Head of caudate nucleus (tissue), 42 donors: Measurements from ENCODE around the gene FAM200A.
"Not testable (repeated sequence)": the region's sequence is repeated elsewhere in the genome, so short reads cannot be mapped to it uniquely, and the experiment has no call there.

Experiments
- DNase-seq, 42 donors: peaks; one replicate each; pipeline versions ENCODE4 v3.0.0 to v3.0.0-alpha.2; 2020 to 2021; ENCODE audit warnings: mixed read lengths in 7 of 42
- intact Hi-C: fragments of 100-400 bp; cut with DNase I; formaldehyde crosslinking; loops from one replicate; pipeline ENCODE4 v1.15.0; 2022

The FAM200A gene

DNA sequence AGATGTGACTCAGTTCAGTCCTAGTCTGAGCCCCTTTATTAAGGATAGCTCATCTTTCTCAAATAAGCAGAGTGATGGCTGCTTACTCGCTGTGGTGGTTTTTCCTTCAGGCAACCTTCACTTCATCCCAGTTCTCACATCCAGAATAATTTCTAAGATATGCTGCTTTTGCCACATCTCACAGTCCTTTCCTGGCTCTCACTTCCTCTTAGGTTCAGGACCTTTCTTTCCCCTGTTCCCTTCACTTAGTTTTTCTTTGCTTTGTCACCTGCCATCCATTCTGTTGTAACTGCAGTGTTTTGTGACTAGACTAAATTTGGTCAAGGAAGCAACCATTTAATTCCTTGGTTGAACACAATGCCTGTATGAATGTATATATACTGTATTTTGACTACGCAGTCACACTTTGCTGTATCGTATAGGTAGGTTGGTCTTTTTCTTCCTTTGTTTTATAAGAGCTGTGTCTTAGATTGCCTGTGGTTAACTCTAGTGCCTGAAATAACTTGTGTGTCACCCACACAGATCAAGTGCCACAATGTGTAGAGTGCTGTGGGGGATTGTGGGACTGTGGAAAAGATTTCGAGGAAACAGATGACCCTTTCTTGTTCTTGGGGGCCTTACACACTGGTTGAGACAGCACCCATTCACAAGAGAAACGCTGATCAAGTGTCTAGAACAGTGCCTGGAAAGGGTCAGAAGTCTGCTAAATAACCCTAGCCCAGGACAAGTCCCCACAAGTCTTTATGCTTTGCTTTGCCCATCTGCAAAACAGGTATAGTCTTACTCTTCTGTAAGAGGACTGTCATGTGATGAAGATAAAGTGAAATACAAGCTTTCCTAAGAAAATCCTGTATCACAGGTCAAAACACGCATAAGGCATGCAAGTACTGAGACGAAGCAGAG lies 9.2 kb upstream of the FAM200A start:
- DNase-seq: no peak
- intact Hi-C loops: no loop called here

DNA sequence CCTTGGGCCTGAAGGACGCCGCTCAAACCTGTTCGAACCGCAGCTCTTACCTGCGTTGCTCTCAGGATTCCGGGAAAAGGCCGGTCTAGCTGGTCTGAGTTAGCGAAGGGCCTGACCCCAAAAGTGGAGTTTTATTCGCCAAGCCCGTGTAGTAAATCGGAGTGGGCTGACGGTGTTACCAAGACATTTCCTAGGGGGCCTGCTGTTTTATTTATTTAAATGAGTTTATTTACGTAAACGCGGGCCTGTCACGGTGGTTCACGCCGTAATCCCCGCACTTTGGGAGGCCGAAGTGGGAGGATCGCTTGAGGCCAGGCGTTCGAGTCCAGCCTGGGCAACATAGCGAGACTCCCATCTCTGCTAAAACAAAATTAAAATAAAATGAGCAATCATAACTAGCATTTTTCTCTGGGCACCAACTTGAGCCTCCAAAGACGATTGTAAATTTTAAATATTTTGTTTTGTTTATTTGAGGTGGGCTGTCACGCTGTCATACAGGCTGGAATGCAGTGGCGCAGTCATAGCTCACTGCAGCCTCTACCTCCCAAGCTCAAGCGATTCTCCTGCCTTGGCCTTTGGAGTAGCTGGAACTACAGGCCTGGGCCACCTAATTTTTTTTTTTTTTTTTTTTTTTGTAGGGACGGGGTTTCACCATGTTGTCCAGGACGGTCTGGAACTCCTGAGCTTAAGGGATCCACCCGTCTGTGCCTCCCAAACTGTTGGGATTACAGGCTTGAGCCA lies 7.4 kb upstream of the FAM200A start:
- peak in 1 of 42 donors; percentile 16 for DNase-seq
- intact Hi-C loops: loop anchor here (5.0 to 10.0 kb wide), 3 partner anchors 57 to 155 kb away; partner anchors contain the start of genes BUD31, PDAP1, ZKSCAN5 and ZNF394

- intact Hi-C loops: loop anchor here (5.0 to 10.0 kb wide), 3 partner anchors 56 to 154 kb away; partner anchors contain the start of genes BUD31, PDAP1, ZKSCAN5 and ZNF394
Measured at GRCh38 chr7:99558306-99559174, 6.6 kb upstream of the FAM200A start, which contains the start of gene ZNF655. ZNF655 (plus strand) TSS chr7:99558642; CDS start chr7:99560560, 1,918 bp downstream.

GRCh38 chr7:99557940-99558305 lies 6.0 kb upstream of the FAM200A start:
- intact Hi-C loops: loop anchor here (5.0 to 10.0 kb wide), 3 partner anchors 56 to 153 kb away; partner anchors contain the start of genes BUD31, PDAP1, ZKSCAN5 and ZNF394
- DNase-seq: peak in 1 of 42 donors; percentile 62

More at GRCh38 chr7:99558306-99559174, 6.6 kb upstream of the FAM200A start, which contains the start of gene ZNF655:
- peak; percentile 73 to 97 (median 89) for DNase-seq

DNA sequence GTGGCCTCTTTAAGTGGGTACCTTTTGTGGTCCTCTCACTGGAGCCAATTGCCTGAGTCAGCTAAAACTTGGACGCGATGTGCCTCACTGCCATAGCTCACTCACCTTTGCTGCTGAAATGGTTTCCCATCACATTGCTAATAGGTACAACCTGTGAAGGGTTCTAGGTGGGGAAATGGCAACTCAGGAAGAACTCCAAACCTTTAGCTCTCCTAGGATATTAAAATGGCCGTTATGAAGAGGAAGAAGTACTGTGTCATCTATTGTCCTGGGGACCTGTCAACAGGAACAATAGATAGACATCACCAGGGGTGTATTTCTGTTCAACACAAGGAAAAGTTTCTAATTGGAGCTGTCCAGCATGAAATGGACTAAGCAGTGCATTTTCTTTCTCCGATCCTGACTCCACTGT lies 5.3 kb upstream of the FAM200A start:
- DNase-seq: no peak
- intact Hi-C loops: loop anchor here (5.0 to 10.0 kb wide), 3 partner anchors 55 to 152 kb away; partner anchors contain the start of genes BUD31, PDAP1, ZKSCAN5 and ZNF394

- intact Hi-C loops: loop anchor here (5.0 to 10.0 kb wide), 3 partner anchors 53 to 150 kb away; partner anchors contain the start of genes BUD31, PDAP1, ZKSCAN5 and ZNF394
- no peak for DNase-seq
Measured at GRCh38 chr7:99554939-99555338, 3.0 kb upstream of the FAM200A start.

- intact Hi-C loops: loop anchor here (10.0 kb wide), 1 partner anchor 148 kb away; the partner anchor contains the start of genes BUD31 and PDAP1
- no peak for DNase-seq
Measured at GRCh38 chr7:99553039-99553438, 1.1 kb upstream of the FAM200A start.

- peak in 1 of 42 donors; percentile 19 for DNase-seq
- intact Hi-C loops: loop anchor here (10.0 kb wide), 1 partner anchor 147 kb away; the partner anchor contains the start of genes BUD31 and PDAP1
Measured at GRCh38 chr7:99551334-99551733, 580 bp downstream of the FAM200A start.

GRCh38 chr7:99549545-99549944 lies 2.4 kb downstream of the FAM200A start:
- DNase-seq, intact Hi-C loops: not testable (repeated sequence)

DNA sequence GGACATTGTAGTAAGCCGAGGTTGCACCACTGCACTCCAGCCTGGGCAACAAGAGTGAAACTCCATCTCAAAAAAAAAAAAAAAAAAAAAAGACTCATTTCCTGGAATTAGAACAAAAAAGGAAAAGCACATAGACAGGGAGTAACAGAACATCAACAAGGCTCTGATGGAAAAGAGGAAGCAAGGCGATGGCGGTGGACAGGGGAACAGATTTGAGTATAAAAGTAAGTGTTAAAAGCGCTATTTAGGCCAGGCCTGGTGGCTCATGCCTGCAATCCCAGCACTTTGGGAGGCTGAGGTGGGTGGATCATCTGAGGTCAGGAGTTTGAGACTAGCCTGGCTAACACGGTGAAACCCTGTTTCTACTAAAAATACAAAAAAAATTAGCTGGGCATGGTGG lies 6.6 kb downstream of the FAM200A start:
- intact Hi-C loops: not testable (repeated sequence)

DNA sequence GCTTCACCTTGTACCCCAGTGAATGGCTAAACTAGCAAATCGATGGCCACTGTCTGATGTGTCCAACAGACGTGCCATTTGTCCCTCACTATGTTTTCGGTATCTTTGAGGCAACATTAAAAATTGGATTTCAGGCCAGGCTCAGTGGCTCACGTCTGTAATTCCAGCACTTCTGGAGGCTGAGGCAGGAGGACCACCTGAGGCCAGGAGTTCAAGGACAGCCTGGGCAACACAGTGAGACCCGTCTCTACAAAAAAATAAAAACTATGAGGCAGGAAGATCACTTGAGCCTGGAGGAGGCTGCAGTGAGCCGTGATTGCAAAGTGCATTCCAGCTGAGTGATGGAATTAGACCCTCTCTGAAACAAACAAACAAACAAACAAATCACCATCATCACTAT lies 8.0 kb downstream of the FAM200A start:
- intact Hi-C loops: no loop called here
- DNase-seq: no peak

More for the DNA sequence above, 6.6 kb downstream of the FAM200A start:
- DNase-seq: not testable (repeated sequence)

- intact Hi-C loops: no loop called here
- DNase-seq: no peak
Measured at GRCh38 chr7:99543081-99543671, 8.7 kb downstream of the FAM200A start.

- intact Hi-C loops: no loop called here
- DNase-seq: no peak
Measured at GRCh38 chr7:99541212-99541611, 10.7 kb downstream of the FAM200A start.

- DNase-seq: no peak
- intact Hi-C loops: no loop called here
Measured at GRCh38 chr7:99540542-99540941, 11.4 kb downstream of the FAM200A start.

- no peak for DNase-seq
- intact Hi-C loops: no loop called here
Measured at GRCh38 chr7:99539213-99539811, 12.6 kb downstream of the FAM200A start.

DNA sequence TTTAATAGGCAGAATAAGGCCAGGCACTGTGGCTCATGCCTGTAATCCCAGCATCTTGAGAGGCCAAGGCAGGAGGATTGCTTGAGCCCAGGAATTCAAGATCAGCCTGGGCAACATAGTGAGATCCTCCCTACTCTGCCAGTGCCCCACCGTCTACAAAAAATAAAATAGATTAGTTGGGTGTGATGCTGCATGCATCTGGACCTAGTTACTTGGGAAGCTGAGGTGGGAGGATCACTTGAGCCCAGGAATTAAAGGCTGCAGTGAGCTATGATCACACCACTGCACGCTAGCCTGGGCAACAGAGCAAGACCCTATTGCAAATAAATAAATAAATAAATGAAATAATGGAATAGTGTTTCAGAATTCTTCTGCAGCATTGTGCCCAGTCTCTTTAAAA lies 16.2 kb downstream of the FAM200A start:
- DNase-seq: no peak
- intact Hi-C loops: no loop called here

DNA sequence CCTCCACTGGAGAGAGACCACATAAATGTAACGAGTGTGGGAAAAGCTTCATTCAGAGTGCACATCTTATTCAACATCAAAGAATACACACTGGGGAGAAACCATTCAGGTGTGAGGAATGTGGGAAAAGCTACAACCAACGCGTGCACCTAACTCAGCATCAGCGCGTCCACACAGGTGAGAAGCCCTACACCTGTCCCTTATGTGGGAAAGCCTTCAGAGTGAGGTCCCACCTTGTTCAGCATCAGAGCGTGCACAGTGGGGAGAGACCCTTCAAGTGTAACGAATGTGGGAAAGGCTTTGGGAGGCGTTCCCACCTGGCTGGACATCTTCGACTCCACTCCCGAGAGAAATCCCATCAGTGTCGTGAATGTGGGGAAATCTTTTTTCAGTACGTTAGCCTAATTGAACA lies 20.6 kb downstream of the FAM200A start:
- intact Hi-C loops: no loop called here
- DNase-seq: no peak
